Measurements from ENCODE around the gene XRCC6.
"Not testable (repeated sequence)": the region's sequence is repeated elsewhere in the genome, so short reads cannot be mapped to it uniquely, and the experiment has no call there.

Gene XRCC6

DNA sequence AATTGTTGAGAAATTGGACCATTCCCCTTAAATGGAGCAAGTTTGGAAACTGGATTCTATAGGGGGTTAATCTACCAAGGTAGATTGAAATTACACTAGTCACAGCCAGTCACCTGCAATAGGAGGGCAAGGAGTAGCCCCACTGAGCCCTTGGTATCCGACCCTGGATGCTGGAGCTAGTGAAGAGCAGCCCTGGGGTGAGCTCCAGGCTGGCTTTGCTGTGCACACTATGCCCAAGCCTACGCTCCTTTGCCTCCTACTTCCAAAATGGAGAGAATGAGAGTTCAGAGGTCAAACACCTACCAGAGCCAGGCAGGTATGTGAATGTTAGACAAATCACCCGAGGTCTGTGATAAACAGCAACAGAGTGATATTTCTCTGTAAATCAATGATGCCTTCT is 43.9 kb downstream of the XRCC6 start:
- no peak for TF ChIP-seq POU6F1 (CRISPR knock-in tag; IDR thresholded peaks at IDR 0.05; ENCODE audit: borderline replicate concordance, low read depth)
- TF ChIP-seq, protein P1, sequence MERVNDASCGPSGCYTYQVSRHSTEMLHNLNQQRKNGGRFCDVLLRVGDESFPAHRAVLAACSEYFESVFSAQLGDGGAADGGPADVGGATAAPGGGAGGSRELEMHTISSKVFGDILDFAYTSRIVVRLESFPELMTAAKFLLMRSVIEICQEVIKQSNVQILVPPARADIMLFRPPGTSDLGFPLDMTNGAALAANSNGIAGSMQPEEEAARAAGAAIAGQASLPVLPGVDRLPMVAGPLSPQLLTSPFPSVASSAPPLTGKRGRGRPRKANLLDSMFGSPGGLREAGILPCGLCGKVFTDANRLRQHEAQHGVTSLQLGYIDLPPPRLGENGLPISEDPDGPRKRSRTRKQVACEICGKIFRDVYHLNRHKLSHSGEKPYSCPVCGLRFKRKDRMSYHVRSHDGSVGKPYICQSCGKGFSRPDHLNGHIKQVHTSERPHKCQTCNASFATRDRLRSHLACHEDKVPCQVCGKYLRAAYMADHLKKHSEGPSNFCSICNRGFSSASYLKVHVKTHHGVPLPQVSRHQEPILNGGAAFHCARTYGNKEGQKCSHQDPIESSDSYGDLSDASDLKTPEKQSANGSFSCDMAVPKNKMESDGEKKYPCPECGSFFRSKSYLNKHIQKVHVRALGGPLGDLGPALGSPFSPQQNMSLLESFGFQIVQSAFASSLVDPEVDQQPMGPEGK (CRISPR knock-in tag; IDR thresholded peaks at IDR 0.05; ENCODE audit: borderline replicate concordance): no peak
- no peak for TF ChIP-seq CSRNP3 (CRISPR knock-in tag; IDR thresholded peaks at IDR 0.05)
- no peak for TF ChIP-seq OSR1 (CRISPR knock-in tag; IDR thresholded peaks at IDR 0.05)
- no peak for TF ChIP-seq ISL1 (CRISPR knock-in tag; IDR thresholded peaks at IDR 0.05)
- TF ChIP-seq SNAI2 (CRISPR knock-in tag; IDR thresholded peaks at IDR 0.05): no peak
- TF ChIP-seq ZC3H10 (CRISPR knock-in tag; IDR thresholded peaks at IDR 0.05): no peak
- no peak for TF ChIP-seq ZNF8 (CRISPR knock-in tag; IDR thresholded peaks at IDR 0.05)
- TF ChIP-seq PPARA (CRISPR knock-in tag; IDR thresholded peaks at IDR 0.05; ENCODE audit: borderline replicate concordance): no peak
- TF ChIP-seq ZNF565 (CRISPR knock-in tag; conservative IDR thresholded peaks at IDR 0.05; ENCODE audit: low read depth): no peak
- no peak for ATAC-seq

DNA sequence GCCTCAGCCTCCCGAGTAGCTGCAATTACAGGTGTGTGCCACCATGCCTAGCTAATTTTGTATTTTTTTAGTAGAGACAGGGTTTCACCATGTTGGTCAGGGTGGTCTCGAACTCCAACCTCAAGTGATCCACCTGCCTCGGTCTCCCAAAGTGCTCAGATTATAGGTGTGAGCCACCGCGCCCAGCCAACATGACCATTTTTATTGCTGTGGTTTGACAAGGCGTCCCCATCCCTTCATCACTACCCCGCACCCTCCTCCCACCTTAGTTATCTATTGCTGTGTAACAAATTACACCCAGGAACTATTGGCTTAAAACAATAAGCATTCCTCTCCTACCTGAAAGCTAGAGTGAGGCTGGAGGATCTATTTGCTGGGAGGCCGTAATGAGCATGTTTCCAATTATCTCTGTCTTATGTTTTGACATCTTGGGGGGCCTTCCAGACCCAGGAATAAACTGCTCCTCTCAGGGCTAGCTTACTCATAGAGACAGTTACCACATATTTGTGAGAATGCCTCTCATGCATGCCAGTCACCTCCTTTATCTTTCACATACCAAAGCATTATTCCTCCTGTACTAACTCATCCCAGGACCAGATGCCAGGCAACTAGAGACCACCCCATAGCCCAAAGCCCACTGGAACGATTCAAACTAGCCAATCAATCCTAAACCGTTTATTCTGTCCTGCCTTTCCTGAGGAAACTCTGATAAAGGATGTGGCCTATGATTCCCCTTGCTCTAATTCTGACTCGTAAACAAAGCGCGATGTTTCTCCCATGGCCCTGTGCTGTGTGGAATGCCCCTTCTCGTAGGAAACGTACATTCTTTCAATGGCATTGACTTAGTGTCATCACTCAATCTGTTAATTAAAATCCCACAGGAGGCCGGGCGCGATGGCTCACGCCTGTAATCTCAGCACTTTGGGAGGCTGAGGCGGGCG is 48.1 kb downstream of the XRCC6 start:
- ATAC-seq: peak; percentile 53

DNA sequence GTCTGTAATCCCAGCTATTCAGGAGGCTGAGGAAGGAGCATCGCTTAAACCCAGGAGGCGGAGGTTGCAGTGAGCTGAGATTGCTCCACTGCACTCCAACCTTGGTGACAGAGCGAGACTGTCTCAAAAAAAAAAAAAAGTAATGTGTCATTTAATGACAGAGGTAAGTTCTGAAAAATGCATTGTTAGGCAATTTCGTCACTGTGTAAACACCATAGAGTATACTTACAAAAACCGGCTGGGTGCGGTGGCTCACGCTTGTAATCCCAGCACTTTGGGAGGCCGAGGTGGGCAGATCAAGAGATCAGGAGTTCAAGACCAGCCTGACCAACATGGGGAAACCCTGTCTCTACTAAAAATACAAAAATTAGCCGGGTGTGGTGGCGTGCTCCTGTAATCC is 51.0 kb downstream of the XRCC6 start:
- not testable (repeated sequence) for ATAC-seq

More for the DNA sequence above, 48.1 kb downstream of the XRCC6 start:
- no peak for TF ChIP-seq ISL1 (CRISPR knock-in tag; IDR thresholded peaks at IDR 0.05)
- TF ChIP-seq ZFP30 (CRISPR knock-in tag; IDR thresholded peaks at IDR 0.05): no peak
- no peak for TF ChIP-seq CSRNP3 (CRISPR knock-in tag; IDR thresholded peaks at IDR 0.05)
- TF ChIP-seq ZNF565 (CRISPR knock-in tag; conservative IDR thresholded peaks at IDR 0.05; ENCODE audit: low read depth): no peak
- no peak for TF ChIP-seq ZNF70 (CRISPR knock-in tag; IDR thresholded peaks at IDR 0.05)
- TF ChIP-seq ZNF8 (CRISPR knock-in tag; IDR thresholded peaks at IDR 0.05): no peak
- TF ChIP-seq TOX (CRISPR knock-in tag; IDR thresholded peaks at IDR 0.05; ENCODE audit: borderline replicate concordance): no peak
- no peak for TF ChIP-seq RARB (CRISPR knock-in tag; IDR thresholded peaks at IDR 0.05)
- TF ChIP-seq OSR1 (CRISPR knock-in tag; IDR thresholded peaks at IDR 0.05): no peak
- no peak for TF ChIP-seq GLIS3 (CRISPR knock-in tag; IDR thresholded peaks at IDR 0.05)
- no peak for TF ChIP-seq ARNTL (CRISPR knock-in tag; IDR thresholded peaks at IDR 0.05; ENCODE audit: borderline replicate concordance, low read depth)
- TF ChIP-seq ZFP3 (CRISPR knock-in tag; IDR thresholded peaks at IDR 0.05): no peak
- no peak for TF ChIP-seq SNAI2 (CRISPR knock-in tag; IDR thresholded peaks at IDR 0.05)
- TF ChIP-seq PPARA (CRISPR knock-in tag; IDR thresholded peaks at IDR 0.05; ENCODE audit: borderline replicate concordance): no peak
- TF ChIP-seq, protein P2, sequence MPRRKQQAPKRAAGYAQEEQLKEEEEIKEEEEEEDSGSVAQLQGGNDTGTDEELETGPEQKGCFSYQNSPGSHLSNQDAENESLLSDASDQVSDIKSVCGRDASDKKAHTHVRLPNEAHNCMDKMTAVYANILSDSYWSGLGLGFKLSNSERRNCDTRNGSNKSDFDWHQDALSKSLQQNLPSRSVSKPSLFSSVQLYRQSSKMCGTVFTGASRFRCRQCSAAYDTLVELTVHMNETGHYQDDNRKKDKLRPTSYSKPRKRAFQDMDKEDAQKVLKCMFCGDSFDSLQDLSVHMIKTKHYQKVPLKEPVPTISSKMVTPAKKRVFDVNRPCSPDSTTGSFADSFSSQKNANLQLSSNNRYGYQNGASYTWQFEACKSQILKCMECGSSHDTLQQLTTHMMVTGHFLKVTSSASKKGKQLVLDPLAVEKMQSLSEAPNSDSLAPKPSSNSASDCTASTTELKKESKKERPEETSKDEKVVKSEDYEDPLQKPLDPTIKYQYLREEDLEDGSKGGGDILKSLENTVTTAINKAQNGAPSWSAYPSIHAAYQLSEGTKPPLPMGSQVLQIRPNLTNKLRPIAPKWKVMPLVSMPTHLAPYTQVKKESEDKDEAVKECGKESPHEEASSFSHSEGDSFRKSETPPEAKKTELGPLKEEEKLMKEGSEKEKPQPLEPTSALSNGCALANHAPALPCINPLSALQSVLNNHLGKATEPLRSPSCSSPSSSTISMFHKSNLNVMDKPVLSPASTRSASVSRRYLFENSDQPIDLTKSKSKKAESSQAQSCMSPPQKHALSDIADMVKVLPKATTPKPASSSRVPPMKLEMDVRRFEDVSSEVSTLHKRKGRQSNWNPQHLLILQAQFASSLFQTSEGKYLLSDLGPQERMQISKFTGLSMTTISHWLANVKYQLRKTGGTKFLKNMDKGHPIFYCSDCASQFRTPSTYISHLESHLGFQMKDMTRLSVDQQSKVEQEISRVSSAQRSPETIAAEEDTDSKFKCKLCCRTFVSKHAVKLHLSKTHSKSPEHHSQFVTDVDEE (CRISPR knock-in tag; IDR thresholded peaks at IDR 0.05): no peak
- TF ChIP-seq, protein P3, sequence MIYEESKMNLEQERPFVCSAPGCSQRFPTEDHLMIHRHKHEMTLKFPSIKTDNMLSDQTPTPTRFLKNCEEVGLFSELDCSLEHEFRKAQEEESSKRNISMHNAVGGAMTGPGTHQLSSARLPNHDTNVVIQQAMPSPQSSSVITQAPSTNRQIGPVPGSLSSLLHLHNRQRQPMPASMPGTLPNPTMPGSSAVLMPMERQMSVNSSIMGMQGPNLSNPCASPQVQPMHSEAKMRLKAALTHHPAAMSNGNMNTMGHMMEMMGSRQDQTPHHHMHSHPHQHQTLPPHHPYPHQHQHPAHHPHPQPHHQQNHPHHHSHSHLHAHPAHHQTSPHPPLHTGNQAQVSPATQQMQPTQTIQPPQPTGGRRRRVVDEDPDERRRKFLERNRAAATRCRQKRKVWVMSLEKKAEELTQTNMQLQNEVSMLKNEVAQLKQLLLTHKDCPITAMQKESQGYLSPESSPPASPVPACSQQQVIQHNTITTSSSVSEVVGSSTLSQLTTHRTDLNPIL (CRISPR knock-in tag; IDR thresholded peaks at IDR 0.05; ENCODE audit: low read depth): no peak
- TF ChIP-seq, protein P1 (CRISPR knock-in tag; IDR thresholded peaks at IDR 0.05; ENCODE audit: borderline replicate concordance): no peak
- no peak for TF ChIP-seq CSDC2 (CRISPR knock-in tag; IDR thresholded peaks at IDR 0.05)
- no peak for TF ChIP-seq ESRRG (CRISPR knock-in tag; IDR thresholded peaks at IDR 0.05)

All from SK-N-SH treated with all-trans-retinoic acid at 6 μM for 48 hours (cell line).